COLO829 (cell line): ENCODE measurements around the gene RFX7.

ENCODE experiments used
- DNase-seq: peaks from one replicate; pipeline ENCODE4 v3.0.0; 2012; ENCODE audit warnings: low spot score

RFX7 gene

GRCh38 chr15:56045068-56045748 lies 198.5 kb downstream of the RFX7 start:
- DNase-seq = no peak

DNA sequence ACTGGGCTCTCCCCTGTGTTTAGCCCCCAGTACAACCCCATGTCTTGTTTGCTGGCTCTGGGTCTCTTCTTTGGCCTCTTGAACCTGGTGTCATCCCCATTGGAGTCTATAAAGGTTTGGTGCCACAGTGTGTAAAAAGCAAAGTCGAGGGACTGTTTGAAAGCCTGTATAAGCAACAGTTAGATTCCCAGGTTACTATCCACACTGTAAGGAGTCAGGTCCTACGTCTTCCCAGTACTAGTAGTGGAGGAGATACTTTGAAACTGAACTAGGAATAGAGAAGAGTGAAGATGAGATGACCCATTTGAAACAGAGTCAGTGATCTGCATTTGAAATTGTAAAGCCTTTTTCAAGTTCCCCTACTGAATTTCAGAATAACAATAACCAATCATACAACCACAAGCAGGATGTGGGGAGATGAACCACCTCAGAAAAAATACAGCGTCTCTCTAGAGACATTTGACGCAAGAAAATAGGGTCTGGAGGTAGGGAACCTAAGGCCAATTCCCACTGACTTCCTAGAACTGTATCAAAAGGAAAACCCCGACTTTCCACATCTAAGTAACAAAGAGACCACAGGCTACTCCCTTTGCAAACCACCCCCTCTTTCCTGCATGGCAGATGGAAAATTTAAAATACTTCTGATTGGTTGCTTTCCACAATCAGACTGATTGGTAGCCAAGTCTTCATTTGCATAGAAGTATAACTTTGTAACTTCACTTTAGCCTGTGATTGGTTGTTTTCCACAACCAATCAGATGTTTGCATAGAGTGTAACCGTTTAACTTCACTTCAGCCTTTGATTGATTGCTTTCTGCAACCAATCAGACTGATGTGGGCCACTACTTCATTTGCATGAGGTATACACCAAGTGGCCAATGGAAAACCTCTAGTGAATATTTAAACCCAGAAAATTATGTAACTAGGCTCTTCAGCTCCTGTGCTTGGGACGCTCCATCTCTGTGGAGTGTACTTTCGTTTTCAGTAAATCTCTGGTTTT lies 200.4 kb downstream of the RFX7 start:
- no peak for DNase-seq

DNA sequence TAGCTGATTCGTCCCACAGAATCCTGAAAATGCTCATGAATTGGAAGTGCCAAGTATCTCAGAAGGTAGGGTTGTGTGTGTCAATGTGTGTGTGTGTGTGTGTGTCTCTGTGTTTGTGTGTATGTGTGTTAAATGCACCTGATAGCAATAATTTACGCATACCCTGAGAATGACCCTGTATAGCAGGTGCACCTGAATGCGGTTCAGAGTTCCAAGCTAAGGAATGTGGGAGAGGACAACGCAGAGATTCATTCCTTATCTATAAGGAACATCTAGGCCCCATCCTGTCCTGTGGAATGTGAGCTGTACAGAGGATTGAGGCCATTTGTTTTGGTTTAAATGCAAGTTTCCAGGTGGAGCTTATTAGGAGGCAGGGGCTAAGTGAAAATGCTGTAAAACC lies 201.2 kb downstream of the RFX7 start:
- DNase-seq = no peak

- no peak for DNase-seq
Measured at GRCh38 chr15:56042031-56042430, 201.6 kb downstream of the RFX7 start.

- peak; percentile 8 for DNase-seq
Measured at GRCh38 chr15:56040081-56041035, 203.3 kb downstream of the RFX7 start.

DNA sequence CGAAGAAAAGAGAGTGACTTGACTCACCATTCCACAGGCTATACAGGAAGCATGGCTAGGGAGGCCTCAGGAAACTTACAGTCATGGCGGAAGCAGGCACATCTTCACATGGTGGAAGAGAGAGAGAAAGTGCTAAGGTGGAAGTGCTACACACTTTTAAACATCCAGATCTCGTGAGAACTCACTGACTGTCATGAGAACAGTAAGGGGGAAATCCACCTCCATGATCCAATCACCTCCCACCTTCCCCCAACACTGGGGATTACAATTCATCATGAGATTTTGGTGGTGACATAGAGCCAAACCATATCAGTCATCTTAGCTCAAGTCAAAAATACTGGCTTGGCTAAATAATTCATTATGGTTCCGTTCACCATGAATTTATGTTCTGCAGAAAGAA lies 205.0 kb downstream of the RFX7 start:
- DNase-seq = no peak

GRCh38 chr15:56038015-56038414 lies 205.7 kb downstream of the RFX7 start:
- no peak for DNase-seq
